SKM-1 treated with dmso at 0.1 percent for 144 hours (cell line): ENCODE data around the gene SH3BP2.

Source experiments
- DNase-seq: peaks from one replicate; lab custom pipeline; 2025; ENCODE audit not compliant: unreplicated experiment; lab: John Stamatoyannopoulos, UW

Gene SH3BP2

GRCh38 chr4:2817701-2818350 lies 24.9 kb downstream of the SH3BP2 start:
- no peak for DNase-seq

- no peak for DNase-seq
Observed at GRCh38 chr4:2818351-2818939, 25.6 kb downstream of the SH3BP2 start.

GRCh38 chr4:2819244-2820215 lies 26.6 kb downstream of the SH3BP2 start:
- DNase-seq, result no peak

GRCh38 chr4:2820216-2820982 lies 27.5 kb downstream of the SH3BP2 start:
- DNase-seq, result no peak

GRCh38 chr4:2822461-2823300 lies 29.8 kb downstream of the SH3BP2 start:
- no peak for DNase-seq

GRCh38 chr4:2823301-2823670 lies 30.4 kb downstream of the SH3BP2 start:
- no peak for DNase-seq

GRCh38 chr4:2823671-2824328 lies 30.9 kb downstream of the SH3BP2 start:
- no peak for DNase-seq

GRCh38 chr4:2824329-2824835 lies 31.5 kb downstream of the SH3BP2 start:
- DNase-seq, result no peak

GRCh38 chr4:2824836-2825381 lies 32.0 kb downstream of the SH3BP2 start:
- no peak for DNase-seq

GRCh38 chr4:2825740-2826139 lies 32.9 kb downstream of the SH3BP2 start:
- DNase-seq, result no peak

GRCh38 chr4:2827071-2827873 lies 34.4 kb downstream of the SH3BP2 start:
- DNase-seq, result no peak

GRCh38 chr4:2827874-2828751 lies 35.2 kb downstream of the SH3BP2 start:
- no peak for DNase-seq

GRCh38 chr4:2828758-2829181 lies 35.9 kb downstream of the SH3BP2 start:
- DNase-seq, result no peak

- DNase-seq, result no peak
Observed at GRCh38 chr4:2829321-2829932, 36.5 kb downstream of the SH3BP2 start.

- DNase-seq, result no peak
Observed at GRCh38 chr4:2829933-2830451, 37.1 kb downstream of the SH3BP2 start.
